Inferior parietal cortex (tissue), 1 donor: ENCODE measurements around the gene FAM149B1.

ENCODE experiments used
- DNase-seq: peaks from one replicate; pipeline ENCODE4 v3.0.0-alpha.2; 2016; ENCODE audit errors: extremely low spot score

Gene FAM149B1

DNA sequence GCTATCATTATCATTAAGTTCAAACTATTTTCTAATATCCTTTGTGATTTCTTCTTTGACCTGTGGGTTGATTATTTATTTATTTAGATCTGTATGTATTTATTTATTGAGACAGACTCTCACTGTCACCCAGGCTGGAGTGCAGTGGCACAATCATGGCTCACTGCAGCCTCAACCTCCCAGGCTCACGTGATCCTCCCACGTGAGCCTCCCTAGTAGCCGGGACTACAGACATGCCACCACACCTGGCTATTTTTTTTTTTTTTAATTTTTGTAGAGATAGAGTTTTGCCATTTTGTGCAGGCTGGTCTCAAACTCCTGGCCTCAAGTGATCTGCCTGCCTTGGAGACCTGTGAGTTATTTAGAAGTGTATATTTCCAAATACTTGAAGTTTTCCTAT lies 113.2 kb downstream of the FAM149B1 start:
- no peak for DNase-seq

DNA sequence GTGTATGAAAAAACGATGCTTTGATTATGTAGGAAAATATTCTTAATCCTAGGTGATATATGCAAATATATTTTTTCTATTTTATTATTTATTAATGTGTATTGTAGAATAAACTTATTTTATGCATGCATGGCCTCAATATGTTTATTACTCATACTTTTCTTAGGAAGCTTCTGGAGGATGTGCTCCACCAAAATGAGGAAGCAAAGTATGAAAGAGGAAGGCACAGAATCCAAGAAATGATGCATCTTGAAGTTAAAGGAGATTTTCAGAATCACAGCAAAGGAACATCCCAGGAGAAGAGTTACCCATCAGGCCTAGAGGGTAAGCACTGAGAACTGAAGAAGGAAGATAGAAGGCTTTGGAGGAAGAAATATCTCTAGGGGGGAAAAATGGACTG lies 119.5 kb downstream of the FAM149B1 start:
- DNase-seq: no peak

DNA sequence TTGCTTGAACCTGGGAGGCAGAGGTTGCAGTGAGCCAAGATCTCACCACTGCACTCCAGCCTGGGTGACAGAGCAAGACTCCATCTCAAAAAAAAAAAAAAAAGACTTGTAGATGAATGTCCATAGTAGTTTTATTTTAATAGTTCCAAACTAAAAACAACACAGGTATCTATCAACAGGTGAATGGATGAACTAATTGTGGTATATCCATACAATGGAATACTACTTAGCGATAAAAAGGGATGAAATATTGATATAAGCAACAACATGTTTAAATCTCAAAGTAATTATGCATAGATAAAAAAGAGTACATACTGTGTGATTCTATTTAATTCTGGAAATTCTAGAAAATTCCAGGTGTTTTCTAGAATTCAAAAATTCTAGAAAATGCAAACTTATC lies 122.0 kb downstream of the FAM149B1 start:
- no peak for DNase-seq

DNA sequence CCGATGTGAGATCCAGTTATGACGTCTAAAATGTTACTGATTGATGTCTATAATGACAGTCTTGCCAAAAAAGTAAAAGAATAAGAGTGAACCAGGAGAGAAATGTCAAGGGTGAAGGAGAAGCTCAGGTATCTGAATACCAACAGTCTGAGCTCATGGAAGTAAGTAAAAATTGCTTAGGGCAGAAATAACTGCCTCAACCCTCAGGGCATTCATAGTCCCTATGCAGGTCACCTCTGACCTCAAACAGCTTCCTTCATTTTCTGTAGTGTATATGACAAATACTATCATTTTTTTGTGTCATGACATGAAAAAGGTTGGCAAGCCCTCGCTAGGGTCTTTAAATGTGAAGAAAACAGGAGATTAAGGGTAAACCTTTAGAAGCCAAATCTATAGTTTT lies 125.5 kb downstream of the FAM149B1 start:
- no peak for DNase-seq
